Measurements from ENCODE around the gene PDXK.

GRCh38 chr21:43803558-43804300 lies 84.8 kb downstream of the PDXK start:
- TF ChIP-seq, protein P1, sequence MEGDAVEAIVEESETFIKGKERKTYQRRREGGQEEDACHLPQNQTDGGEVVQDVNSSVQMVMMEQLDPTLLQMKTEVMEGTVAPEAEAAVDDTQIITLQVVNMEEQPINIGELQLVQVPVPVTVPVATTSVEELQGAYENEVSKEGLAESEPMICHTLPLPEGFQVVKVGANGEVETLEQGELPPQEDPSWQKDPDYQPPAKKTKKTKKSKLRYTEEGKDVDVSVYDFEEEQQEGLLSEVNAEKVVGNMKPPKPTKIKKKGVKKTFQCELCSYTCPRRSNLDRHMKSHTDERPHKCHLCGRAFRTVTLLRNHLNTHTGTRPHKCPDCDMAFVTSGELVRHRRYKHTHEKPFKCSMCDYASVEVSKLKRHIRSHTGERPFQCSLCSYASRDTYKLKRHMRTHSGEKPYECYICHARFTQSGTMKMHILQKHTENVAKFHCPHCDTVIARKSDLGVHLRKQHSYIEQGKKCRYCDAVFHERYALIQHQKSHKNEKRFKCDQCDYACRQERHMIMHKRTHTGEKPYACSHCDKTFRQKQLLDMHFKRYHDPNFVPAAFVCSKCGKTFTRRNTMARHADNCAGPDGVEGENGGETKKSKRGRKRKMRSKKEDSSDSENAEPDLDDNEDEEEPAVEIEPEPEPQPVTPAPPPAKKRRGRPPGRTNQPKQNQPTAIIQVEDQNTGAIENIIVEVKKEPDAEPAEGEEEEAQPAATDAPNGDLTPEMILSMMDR (IDR thresholded peaks at IDR 0.05), result no peak
- TF ChIP-seq POLR2A (IDR thresholded peaks at IDR 0.05), result no peak

Measured in adrenal gland (tissue), 5 donors.